GM21423 (cell line): ENCODE data around the gene SEZ6L.

ENCODE experiments used
- ATAC-seq: cut with Tn5 transposase; IDR thresholded peaks from one replicate; pipeline ENCODE4 v1.9.1; 2021; ENCODE audit warnings: mild to moderate bottlenecking, moderate library complexity; ENCODE audit not compliant: unreplicated experiment

The SEZ6L gene

DNA sequence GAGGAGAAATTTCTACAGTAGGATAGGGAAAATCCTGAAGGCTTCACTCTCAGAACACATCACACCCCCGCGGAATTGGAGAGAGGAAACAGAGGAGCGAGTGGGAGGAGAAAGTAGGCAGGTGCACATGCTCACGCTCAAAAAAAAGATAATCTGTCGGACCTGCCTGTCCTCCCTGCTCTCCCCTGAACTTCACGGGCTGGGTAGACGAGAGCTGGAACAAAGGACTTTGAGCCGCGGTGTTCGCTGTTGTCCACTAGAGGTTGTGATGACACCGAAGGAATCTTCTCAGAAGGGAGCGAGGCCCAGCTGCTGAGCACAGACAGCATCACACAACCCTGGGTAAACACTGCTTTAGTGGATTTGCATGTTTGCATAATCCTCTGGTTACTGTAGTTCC, 5.0 kb downstream of the SEZ6L start:
- no peak for ATAC-seq

GRCh38 chr22:26182723-26183122, 13.5 kb downstream of the SEZ6L start:
- ATAC-seq: no peak

DNA sequence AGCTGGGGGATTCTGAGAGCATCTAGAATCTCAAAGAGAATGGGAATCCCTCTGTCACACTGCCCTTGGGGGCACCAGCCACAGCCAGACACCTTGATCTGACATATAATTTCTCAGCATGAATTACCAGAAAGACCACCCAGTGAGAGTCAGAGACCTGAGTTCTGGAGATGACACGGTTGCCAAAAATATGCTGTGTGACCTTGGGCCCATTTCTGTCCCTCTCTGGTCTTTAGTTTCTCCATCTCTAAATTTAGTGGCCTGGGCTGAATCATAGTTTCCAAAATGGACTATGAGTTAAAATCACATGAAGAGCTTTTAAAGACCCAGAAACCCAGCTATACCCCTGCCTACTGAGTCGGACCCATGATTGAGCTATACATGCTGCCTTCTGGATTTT, 15.9 kb downstream of the SEZ6L start:
- no peak for ATAC-seq

GRCh38 chr22:26188341-26188740, 19.1 kb downstream of the SEZ6L start:
- no peak for ATAC-seq

- no peak for ATAC-seq
These were observed 25.1 kb downstream of the SEZ6L start for GRCh38 chr22:26194313-26194712.

DNA sequence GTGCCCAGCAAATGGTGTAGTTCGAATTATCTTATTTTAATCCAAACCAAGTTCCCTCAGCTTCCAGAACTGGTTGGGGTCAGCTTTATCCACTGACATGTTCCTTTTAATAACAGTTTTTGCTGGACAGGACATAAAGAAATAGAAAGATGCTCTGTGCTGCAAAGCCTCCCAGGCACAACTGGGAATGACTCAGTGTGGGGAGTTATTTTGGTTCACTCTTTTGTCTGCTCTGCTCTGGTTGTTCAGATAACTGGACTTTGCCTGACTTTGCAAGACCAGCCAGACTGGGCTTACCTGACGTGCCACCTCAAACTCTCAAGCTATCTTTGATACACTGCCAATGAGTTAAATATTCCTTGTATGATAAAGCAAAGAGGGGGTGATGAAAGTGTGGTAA, 25.6 kb downstream of the SEZ6L start:
- ATAC-seq: no peak

GRCh38 chr22:26196657-26197056, 27.4 kb downstream of the SEZ6L start:
- ATAC-seq: no peak

DNA sequence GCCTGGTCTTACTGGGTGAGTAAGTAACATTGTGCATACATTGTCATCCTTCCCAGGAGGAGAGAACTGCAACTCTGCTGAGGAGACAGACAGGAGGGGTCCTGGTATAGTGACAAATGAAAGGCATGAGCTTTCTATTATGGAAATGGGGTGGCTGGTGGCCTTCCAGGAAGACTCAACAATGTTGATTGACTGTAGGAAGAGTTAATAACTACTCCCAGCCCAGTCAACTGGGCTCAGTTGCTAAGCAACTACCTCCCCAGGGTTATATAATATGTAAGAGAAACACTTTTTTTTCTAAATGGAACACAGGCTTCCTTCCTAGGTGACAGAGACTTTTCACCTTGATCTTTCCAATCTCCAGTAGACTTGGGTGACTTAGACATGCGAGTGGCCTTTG, 28.2 kb downstream of the SEZ6L start:
- ATAC-seq: no peak

- ATAC-seq: no peak
These were observed 30.4 kb downstream of the SEZ6L start for GRCh38 chr22:26199665-26200064.

GRCh38 chr22:26202280-26202924, 33.1 kb downstream of the SEZ6L start:
- ATAC-seq: no peak

- ATAC-seq: no peak
These were observed 36.2 kb downstream of the SEZ6L start for GRCh38 chr22:26205494-26205893.

- ATAC-seq: no peak
These were observed 41.1 kb downstream of the SEZ6L start for GRCh38 chr22:26210334-26210733.

GRCh38 chr22:26213826-26214225, 44.6 kb downstream of the SEZ6L start:
- ATAC-seq: no peak

- no peak for ATAC-seq
These were observed 45.2 kb downstream of the SEZ6L start for GRCh38 chr22:26214466-26214865.

GRCh38 chr22:26215736-26216135, 46.5 kb downstream of the SEZ6L start:
- ATAC-seq: no peak

DNA sequence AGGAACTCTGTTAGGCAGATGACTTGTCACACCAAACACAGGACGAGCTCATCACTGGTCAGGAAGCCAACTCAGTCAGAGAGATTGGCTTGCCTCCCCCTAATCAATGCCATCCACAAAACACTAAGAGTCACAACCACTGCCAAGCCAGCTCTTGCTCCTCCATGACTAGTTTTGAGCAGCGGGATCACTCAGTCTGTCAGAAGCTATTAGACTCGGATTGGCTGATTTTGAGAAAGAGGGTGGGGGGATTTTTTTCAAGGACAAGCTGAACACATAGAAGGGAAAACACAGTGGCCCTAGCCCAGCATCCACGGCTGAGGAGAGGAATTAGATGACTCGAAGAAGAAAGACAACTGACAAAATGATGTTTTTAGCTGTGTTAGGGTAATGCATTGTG, 55.9 kb downstream of the SEZ6L start:
- ATAC-seq: no peak

DNA sequence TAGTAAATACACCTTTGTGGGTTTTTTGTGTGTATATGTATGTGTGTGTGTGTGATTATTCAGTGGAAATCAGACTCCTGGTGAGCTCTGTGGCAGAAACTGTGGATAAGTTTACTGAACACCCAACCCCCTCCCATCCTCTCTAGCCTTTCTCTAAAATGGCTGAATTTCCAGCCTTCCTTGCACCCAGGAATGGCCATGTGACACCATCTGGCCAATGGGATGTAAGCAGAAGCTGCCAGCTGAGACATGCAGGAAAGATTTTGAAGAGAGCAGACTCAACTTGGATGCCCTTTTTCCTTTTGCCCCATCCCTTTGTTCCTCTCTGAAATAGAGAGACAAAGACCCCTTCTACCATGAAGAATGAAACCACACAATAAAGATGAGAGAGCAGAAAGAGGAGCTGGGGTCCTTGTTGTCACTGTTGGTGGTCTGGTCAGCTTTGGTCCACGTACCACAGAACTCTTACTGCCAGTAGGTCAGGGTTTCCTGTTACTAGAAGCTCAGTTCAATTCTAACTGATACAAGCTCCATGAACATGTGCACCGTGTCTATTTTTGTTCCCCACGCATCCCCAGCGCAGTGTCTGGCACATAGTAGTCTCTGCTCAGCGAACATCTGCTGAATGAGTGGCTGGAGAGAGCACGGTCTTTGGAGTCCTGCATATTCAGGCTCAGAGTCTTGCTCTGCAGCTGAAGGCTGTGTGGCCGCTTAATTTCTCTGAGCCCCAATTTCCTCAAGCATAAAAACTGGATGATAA, 57.5 kb downstream of the SEZ6L start:
- no peak for ATAC-seq

GRCh38 chr22:26229910-26230309, 60.6 kb downstream of the SEZ6L start:
- no peak for ATAC-seq

DNA sequence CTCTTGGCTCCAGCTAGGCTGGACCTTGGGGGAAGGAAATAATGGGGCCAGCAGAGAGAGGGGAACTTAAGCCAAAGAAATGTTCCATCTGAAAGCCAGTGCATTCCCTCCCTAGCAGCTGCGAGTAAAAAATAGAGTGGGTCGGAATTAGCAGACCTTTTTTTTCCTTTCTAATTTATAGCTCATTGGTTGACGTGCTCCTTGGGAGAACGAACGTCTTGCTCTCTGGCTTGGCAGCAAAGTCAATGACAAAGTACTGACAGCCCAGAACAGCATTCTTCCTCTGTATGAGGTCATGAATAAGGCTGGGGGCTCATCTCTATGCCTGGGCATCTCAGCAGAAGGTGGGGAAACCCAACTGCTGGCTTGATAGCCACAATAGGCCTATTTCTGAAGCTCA, 65.0 kb downstream of the SEZ6L start:
- ATAC-seq: no peak

- ATAC-seq: no peak
These were observed 66.7 kb downstream of the SEZ6L start for GRCh38 chr22:26235792-26236487.

DNA sequence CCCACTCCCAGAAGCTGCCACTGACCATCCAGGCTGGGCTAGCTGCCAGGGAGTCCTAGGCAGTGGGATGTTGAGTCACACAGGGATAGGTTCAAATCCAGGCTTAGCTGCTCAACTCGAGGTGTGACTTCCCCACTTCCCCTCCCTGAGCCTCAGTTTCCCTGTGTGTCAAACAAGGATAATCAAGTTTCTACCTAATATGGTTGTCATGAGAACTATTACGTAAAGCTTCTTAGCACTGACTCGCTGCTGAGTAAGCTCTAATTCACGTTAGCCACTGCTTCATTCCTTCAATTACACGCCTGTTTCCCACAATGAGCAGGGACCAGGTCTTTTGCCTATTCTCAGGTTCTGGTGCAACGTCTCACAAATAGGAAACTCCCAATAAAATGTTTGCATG, 67.7 kb downstream of the SEZ6L start:
- no peak for ATAC-seq

- no peak for ATAC-seq
These were observed 69.3 kb downstream of the SEZ6L start for GRCh38 chr22:26238596-26238995.
